T follicular helper cell (primary cell): Measurements from ENCODE around the gene ATP13A2.

ENCODE experiments used
- DNase-seq: peaks from one replicate; pipeline ENCODE4 v3.0.0-alpha.2; 2020; ENCODE audit warnings: low read depth

The ATP13A2 gene

GRCh38 chr1:17032741-17033140, 21.0 kb upstream of the ATP13A2 start:
- DNase-seq: no peak

- DNase-seq: no peak
Measured at GRCh38 chr1:17031436-17031835, 19.7 kb upstream of the ATP13A2 start.

GRCh38 chr1:17030206-17030605, 18.5 kb upstream of the ATP13A2 start:
- no peak for DNase-seq

- DNase-seq: no peak
Measured at GRCh38 chr1:17028662-17029188, 17.0 kb upstream of the ATP13A2 start.

- no peak for DNase-seq
Measured at GRCh38 chr1:17027900-17028299, 16.2 kb upstream of the ATP13A2 start.

GRCh38 chr1:17027403-17027802, 15.7 kb upstream of the ATP13A2 start:
- DNase-seq: no peak

GRCh38 chr1:17024721-17025120, 13.0 kb upstream of the ATP13A2 start:
- DNase-seq: no peak

GRCh38 chr1:17023573-17023972, 11.8 kb upstream of the ATP13A2 start:
- DNase-seq: no peak

- no peak for DNase-seq
Measured at GRCh38 chr1:17023102-17023501, 11.4 kb upstream of the ATP13A2 start.

GRCh38 chr1:17021896-17022295, 10.2 kb upstream of the ATP13A2 start:
- DNase-seq: no peak

- DNase-seq: no peak
Measured at GRCh38 chr1:17020502-17020901, 8.8 kb upstream of the ATP13A2 start.

- no peak for DNase-seq
Measured at GRCh38 chr1:17018849-17019248, 7.1 kb upstream of the ATP13A2 start.

- DNase-seq: no peak
Measured at GRCh38 chr1:17017435-17017834, 5.7 kb upstream of the ATP13A2 start.

GRCh38 chr1:17016317-17016661, 4.6 kb upstream of the ATP13A2 start:
- DNase-seq: no peak

GRCh38 chr1:17014671-17015567, 3.2 kb upstream of the ATP13A2 start:
- DNase-seq: no peak

GRCh38 chr1:17013491-17014320, 2.0 kb upstream of the ATP13A2 start:
- DNase-seq: no peak

GRCh38 chr1:17012775-17013490, 1.2 kb upstream of the ATP13A2 start:
- no peak for DNase-seq

GRCh38 chr1:17011092-17011438, 663 bp downstream of the ATP13A2 start:
- DNase-seq: no peak

- DNase-seq: no peak
Measured at GRCh38 chr1:17009706-17010105, 2.0 kb downstream of the ATP13A2 start.

- no peak for DNase-seq
Measured at GRCh38 chr1:17008208-17008855, 3.4 kb downstream of the ATP13A2 start.

- no peak for DNase-seq
Measured at GRCh38 chr1:17007121-17007520, 4.6 kb downstream of the ATP13A2 start.

- no peak for DNase-seq
Measured at GRCh38 chr1:17005365-17005740, 6.4 kb downstream of the ATP13A2 start.
